Measurements from ENCODE around the gene MDK.

Gene MDK

DNA sequence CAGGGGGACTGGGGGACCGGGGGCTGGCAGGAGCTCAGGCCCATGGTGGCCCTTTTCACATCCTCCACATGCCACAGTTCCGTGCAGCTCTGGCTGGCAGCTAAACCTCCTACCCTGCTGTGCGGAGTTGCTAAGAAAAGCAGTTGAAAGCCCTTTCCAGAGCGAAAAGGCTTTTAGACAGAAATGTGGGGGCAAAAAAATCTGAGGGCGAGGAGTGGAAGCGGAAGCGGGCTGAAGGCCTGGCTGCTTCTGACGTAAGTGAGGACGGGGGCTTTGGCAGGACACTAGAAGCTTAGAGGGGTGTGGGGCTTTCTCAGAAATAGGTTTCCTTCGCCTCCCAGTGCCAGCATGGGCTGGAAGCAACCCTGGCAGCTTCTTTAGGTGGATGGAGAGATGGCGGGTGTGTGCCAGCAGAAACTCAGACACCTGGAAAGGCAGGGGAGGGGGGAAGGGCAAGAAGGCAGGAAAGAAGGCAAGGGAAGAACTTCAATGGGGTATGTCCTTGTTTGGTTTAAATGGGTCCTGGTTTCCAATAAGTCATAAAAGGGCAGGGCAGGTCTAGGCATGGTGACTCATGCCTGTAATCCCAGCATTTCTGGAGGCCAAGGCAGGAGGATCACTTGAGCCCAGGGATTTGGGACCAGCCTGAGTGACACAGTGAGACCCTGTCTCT, 45.4 kb upstream of the MDK start:
- TF ChIP-seq, protein P1, sequence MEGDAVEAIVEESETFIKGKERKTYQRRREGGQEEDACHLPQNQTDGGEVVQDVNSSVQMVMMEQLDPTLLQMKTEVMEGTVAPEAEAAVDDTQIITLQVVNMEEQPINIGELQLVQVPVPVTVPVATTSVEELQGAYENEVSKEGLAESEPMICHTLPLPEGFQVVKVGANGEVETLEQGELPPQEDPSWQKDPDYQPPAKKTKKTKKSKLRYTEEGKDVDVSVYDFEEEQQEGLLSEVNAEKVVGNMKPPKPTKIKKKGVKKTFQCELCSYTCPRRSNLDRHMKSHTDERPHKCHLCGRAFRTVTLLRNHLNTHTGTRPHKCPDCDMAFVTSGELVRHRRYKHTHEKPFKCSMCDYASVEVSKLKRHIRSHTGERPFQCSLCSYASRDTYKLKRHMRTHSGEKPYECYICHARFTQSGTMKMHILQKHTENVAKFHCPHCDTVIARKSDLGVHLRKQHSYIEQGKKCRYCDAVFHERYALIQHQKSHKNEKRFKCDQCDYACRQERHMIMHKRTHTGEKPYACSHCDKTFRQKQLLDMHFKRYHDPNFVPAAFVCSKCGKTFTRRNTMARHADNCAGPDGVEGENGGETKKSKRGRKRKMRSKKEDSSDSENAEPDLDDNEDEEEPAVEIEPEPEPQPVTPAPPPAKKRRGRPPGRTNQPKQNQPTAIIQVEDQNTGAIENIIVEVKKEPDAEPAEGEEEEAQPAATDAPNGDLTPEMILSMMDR (IDR thresholded peaks at IDR 0.05; ENCODE audit: control extremely low read depth, extremely low read depth, low read depth, missing control alignments), result no peak
- POLR2A ChIA-PET, result no interaction called here
- CTCF ChIA-PET, result interaction anchor here (0.9 to 1.2 kb wide), 2 partner anchors 13 to 22 kb away, joined by 3 read pairs; no protein-coding TSS in a partner anchor
- DNase-seq (ENCODE audit: extremely low spot score), result no peak

DNA sequence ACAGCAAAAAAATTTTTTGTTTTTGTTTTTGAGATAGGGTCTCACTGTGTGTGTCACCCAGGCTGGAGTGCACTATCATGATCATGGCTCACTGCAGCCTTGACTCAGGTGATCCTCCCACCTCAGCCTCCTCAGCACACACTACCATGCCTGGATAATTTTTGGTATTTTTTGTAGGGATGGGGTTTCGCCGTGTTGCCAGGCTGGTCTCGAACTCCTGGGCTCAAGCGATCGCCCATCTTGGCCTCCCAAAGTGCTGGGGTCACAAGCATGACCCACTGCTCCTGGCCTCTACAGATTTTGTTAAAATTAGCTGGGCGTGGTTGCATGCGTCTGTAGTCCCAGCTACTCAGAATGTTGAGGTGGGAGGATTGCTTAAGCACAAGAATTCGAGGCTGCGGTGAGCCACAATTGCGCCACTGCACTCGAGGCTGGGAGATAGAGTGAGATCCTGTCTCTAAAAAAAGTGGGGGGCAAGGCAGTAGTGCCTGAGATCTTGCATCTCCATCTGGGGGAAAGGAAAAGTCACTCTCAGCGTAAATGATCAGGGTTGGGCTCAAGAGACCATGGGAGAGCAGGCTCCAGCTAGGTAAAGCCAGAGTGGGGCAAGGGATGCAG, 44.8 kb upstream of the MDK start:
- CTCF ChIA-PET, result interaction anchor here (1.2 kb wide), 1 partner anchor 12 kb away, joined by 3 read pairs; no protein-coding TSS in a partner anchor
- TF ChIP-seq, protein P1 (IDR thresholded peaks at IDR 0.05; ENCODE audit: control extremely low read depth, extremely low read depth, low read depth, missing control alignments), result no peak
- DNase-seq (ENCODE audit: extremely low spot score), result no peak
- POLR2A ChIA-PET, result no interaction called here

DNA sequence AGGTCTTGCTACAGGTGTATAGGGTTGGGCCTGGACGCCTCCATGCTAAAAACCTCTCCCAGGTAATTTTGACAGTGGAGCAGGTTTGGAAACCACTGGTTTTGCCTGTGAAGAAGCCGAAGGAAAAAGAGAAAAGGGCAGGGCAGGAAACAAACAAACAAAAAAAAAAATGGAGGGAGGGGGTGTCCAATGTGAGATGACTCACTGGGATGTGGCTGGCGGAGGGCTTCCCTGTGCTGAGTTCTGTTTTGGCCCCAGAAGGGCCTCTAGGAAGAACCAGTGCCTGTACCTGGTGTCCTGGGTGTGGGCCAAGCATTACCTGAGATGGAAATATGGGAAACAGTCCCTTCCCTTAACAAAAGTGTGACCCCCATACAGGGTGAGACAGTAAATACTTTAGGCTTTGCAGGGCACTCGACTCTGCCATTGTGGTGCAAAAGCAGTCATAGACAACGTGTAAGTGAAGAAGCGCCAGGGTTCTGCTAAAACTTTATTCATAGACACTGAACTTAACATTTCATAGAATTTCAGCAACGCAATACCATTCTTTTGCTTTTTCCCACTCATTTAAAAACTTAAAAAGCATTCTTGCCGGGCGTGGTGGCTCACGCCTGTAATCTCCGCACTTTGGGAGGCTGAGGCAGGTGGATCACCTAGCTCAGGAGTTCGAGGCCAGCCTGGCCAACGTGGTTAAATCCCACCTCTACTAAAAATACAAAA, 43.7 kb upstream of the MDK start:
- DNase-seq (ENCODE audit: extremely low spot score), result no peak
- ChIA-PET POLR2A (no interaction called here), CTCF (interaction anchor here (0.9 kb wide), 1 partner anchor 23 kb away, joined by 3 read pairs; no protein-coding TSS in a partner anchor)
- TF ChIP-seq, protein P1 (IDR thresholded peaks at IDR 0.05; ENCODE audit: control extremely low read depth, extremely low read depth, low read depth, missing control alignments), result no peak

DNA sequence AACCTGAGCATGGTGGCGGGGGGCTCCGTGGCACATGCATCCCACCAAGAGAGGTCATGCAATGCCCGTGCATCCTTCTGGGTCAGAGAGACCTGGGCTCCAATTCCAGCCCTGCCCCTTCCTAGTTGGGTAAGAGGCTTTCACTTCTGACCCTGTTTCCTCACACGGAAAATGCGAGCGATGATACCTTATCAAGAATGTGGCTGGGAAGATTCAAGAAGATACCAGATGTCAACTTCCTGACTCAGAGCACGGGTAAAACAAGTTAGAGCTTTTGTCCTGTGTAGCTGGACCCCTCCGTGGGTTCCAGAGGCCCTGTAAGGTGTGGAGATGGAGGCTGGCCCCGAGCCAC, 42.9 kb upstream of the MDK start:
- TF ChIP-seq, protein P1 (IDR thresholded peaks at IDR 0.05; ENCODE audit: control extremely low read depth, extremely low read depth, low read depth, missing control alignments), result no peak
- ChIA-PET POLR2A (no interaction called here), CTCF (interaction anchor here (0.9 to 1.4 kb wide), 2 partner anchors 9 to 24 kb away, joined by 3 to 4 read pairs; no protein-coding TSS in a partner anchor)
- no peak for DNase-seq (ENCODE audit: extremely low spot score)

DNA sequence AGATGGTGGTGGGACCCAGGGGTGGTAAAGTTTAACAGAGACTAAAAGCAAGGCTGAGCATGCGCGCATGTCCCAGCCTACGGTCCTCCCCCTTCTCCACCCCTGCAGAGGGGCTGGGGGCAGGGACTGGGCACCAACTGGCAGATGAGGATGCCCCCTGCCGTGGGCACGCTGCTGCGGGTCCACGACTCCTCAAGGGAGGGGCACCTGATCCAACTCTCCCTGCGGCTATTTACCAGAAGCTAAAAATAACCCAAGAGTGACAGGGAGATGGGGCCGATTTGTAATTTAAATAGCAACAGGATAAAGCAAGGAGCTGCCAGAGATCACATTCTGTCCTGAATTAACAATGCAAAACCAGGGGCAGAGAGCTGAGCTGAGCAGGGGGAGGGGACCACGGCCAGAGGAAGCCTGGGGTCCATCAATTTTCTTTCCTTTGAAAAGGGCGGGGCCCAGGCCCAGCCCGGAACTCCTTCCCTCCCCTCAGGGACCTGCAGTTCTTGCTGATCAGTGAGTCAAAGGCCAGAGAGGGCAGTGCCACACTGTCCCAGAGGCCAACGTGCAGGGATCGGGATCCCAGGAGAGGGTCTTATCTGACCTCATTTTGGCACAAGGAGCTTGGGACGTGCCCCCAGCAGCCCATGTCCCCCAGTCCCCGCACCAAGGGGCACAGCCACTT, 42.3 kb upstream of the MDK start:
- TF ChIP-seq, protein P1 (IDR thresholded peaks at IDR 0.05; ENCODE audit: control extremely low read depth, extremely low read depth, low read depth, missing control alignments), result no peak
- no peak for DNase-seq (ENCODE audit: extremely low spot score)
- CTCF ChIA-PET, result interaction anchor here (0.9 to 3.9 kb wide), 6 partner anchors 8 to 23 kb away, joined by 3 to 19 read pairs (median 6); no protein-coding TSS in a partner anchor
- POLR2A ChIA-PET, result no interaction called here

DNA sequence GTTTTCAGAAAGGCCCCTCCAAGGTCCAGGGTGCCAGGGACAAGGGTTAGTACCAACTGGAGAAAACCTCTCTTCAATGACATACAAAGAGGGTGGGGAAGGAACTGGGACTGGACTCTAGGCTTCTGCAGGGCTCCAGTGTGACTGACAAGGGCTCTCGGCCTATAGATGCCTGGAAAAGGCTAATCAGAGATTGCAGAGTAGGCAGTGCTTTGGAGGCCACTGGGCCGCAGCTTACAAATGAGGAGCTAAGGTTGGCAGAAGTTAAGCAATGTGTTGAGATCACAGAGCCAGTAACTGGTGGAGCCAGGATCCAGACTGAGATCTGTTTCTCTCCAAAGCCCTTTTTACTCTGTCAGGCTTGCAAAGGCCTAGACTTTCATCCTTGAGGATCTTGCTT, 41.7 kb upstream of the MDK start:
- TF ChIP-seq, protein P1 (IDR thresholded peaks at IDR 0.05; ENCODE audit: control extremely low read depth, extremely low read depth, low read depth, missing control alignments), result no peak
- POLR2A ChIA-PET, result no interaction called here
- CTCF ChIA-PET, result interaction anchor here (0.9 to 3.9 kb wide), 10 partner anchors 8 to 44 kb away, joined by 3 to 19 read pairs (median 4); no protein-coding TSS in a partner anchor
- no peak for DNase-seq (ENCODE audit: extremely low spot score)
